H1 (cell line): ENCODE data around the gene PPARA. TPM values are rescaled to one million over a fixed set of nuclear protein-coding genes. Genes with fewer than 3 reads are reported as not detected.
A peak's percentile ranks its signal among the peaks of the same experiment; 100 is the strongest.

Experiments
- CTCF ChIA-PET: fragments of 300-600 bp; sonication (Branson Sonifier 250); formaldehyde crosslinking; loops from one replicate; lab custom pipeline; 2021; ENCODE audit not compliant: partially characterized antibody; lab: Charles Lee
- POLR2A ChIA-PET: fragments of 300-600 bp; sonication (Branson Sonifier 250); formaldehyde crosslinking; loops from one replicate; lab custom pipeline; 2021; ENCODE audit warnings: inconsistent platforms; ENCODE audit not compliant: partially characterized antibody; lab: Charles Lee
- DNase-seq, 2 experiments: peaks; one replicate each; pipeline versions ENCODE4 v3.0.0 to v3.0.0-alpha.2; 2010 to 2022; ENCODE audit warnings: low spot score in 2 of 2, low read depth in 1 of 2, mixed read lengths in 1 of 2
- FAIRE-seq: peaks from 2 replicates; lab custom pipeline; 2011; peaks lifted over from hg19 to GRCh38; lab: Jason Lieb, UNC
- H2AFZ ChIP-seq: 2 replicates; pipeline ENCODE4 v1.8.1; 2012; ENCODE audit warnings: low read length, inconsistent platforms
- H2AK5ac ChIP-seq: 2 replicates; pipeline ENCODE4 v1.6.1; 2013; ENCODE audit warnings: low read depth, low read length
- H2BK120ac ChIP-seq: replicated peaks from 2 replicates; pipeline ENCODE3; 2013; ENCODE audit warnings: low read depth, low read length, inconsistent platforms
- H2BK12ac ChIP-seq: 2 replicates; pipeline ENCODE4 v1.6.1; 2013; ENCODE audit warnings: low read depth, low read length
- H2BK15ac ChIP-seq: 2 replicates; pipeline ENCODE4 v1.6.1; 2013; ENCODE audit warnings: low read length
- H2BK20ac ChIP-seq: 2 replicates; pipeline ENCODE4 v1.6.1; 2013; ENCODE audit warnings: low read length
- H2BK5ac ChIP-seq: 2 replicates; pipeline ENCODE4 v1.6.1; 2013; ENCODE audit warnings: low read depth, low read length
- H3K14ac ChIP-seq: 2 replicates; pipeline ENCODE4 v1.6.1; 2013; ENCODE audit warnings: inconsistent platforms; ENCODE audit not compliant: insufficient read length
- H3K18ac ChIP-seq: 2 replicates; pipeline ENCODE4 v1.6.1; 2013; ENCODE audit warnings: low read length; ENCODE audit errors: extremely low read depth
- H3K23ac ChIP-seq: 2 replicates; pipeline ENCODE4 v1.6.1; 2013; ENCODE audit warnings: inconsistent platforms; ENCODE audit not compliant: insufficient read length
- H3K23me2 ChIP-seq: 2 replicates; pipeline ENCODE4 v1.6.1; 2013; ENCODE audit warnings: low read depth, low read length
- H3K27ac ChIP-seq: 2 replicates; pipeline ENCODE4 v1.6.1; 2011; ENCODE audit warnings: low read depth, low read length, inconsistent platforms
- H3K27me3 ChIP-seq, 4 experiments: replicated peaks in 1 of 4; 1 replicate in 1 of 4; 2 replicates in 3 of 4; pipeline versions ENCODE4 v1.6.1 to v1.8.1; 2011 to 2013; ENCODE audit warnings: low read length in 3 of 4, mild to moderate bottlenecking in 3 of 4, inconsistent platforms in 2 of 4, mixed read lengths in 2 of 4, moderate library complexity in 1 of 4; ENCODE audit not compliant: control insufficient read depth in 3 of 4, insufficient read depth in 3 of 4; ENCODE audit errors: extremely low read depth in 1 of 4
- H3K36me3 ChIP-seq, 4 experiments: 2 replicates each; pipeline versions ENCODE4 v1.6.1 to v1.8.1; 2011 to 2013; ENCODE audit warnings: mild to moderate bottlenecking in 4 of 4, low read length in 3 of 4, moderate library complexity in 2 of 4, control low read depth in 1 of 4, inconsistent platforms in 1 of 4; ENCODE audit not compliant: insufficient read depth in 4 of 4, control insufficient read depth in 2 of 4
- H3K4ac ChIP-seq: replicated peaks from 2 replicates; pipeline ENCODE3; 2013; ENCODE audit warnings: low read length, low read depth, mixed read lengths, inconsistent platforms; ENCODE audit not compliant: insufficient read length
- H3K4me1 ChIP-seq, 4 experiments: replicated peaks in 1 of 4; 1 replicate in 1 of 4; 2 replicates in 3 of 4; pipeline versions ENCODE4 v1.6.1 to v1.8.1; 2011 to 2013; ENCODE audit warnings: low read length in 3 of 4, inconsistent platforms in 2 of 4, mixed read lengths in 1 of 4; ENCODE audit not compliant: insufficient read depth in 4 of 4, control insufficient read depth in 3 of 4
- H3K4me2 ChIP-seq, 2 experiments: 2 replicates each; pipeline versions ENCODE4 v1.6.1 to v1.8.1; 2011 to 2013; ENCODE audit warnings: low read depth in 2 of 2, low read length in 2 of 2, control low read depth in 1 of 2, inconsistent platforms in 1 of 2, mild to moderate bottlenecking in 1 of 2; ENCODE audit not compliant: insufficient read depth in 1 of 2
- H3K4me3 ChIP-seq, 4 experiments: fragments of 200-600, 300-600 bp in 1 of 4; sonication (generic), shearing (Covaris generic), sonication (Bioruptor Twin) in 1 of 4; 2 replicates each; pipeline versions ENCODE4 v1.5.1 to v1.8.1; 2011 to 2016; ENCODE audit warnings: low read length in 4 of 4, low read depth in 3 of 4, control low read depth in 2 of 4, inconsistent platforms in 2 of 4, mild to moderate bottlenecking in 2 of 4, mixed read lengths in 1 of 4, moderate library complexity in 1 of 4; ENCODE audit not compliant: insufficient read depth in 2 of 4; ENCODE audit errors: extremely low read depth in 1 of 4
- H3K56ac ChIP-seq: replicated peaks from 2 replicates; pipeline ENCODE3; 2013; ENCODE audit warnings: low read depth, mild to moderate bottlenecking, mixed read lengths, low read length, inconsistent platforms; ENCODE audit not compliant: insufficient read length
- H3K79me1 ChIP-seq: 2 replicates; pipeline ENCODE4 v1.6.1; 2013; ENCODE audit warnings: low read depth, low read length, control low read depth
- H3K79me2 ChIP-seq, 2 experiments: 2 replicates each; pipeline versions ENCODE4 v1.6.1 to v1.8.1; 2012 to 2013; ENCODE audit warnings: low read length in 2 of 2, mild to moderate bottlenecking in 2 of 2, inconsistent platforms in 1 of 2; ENCODE audit not compliant: insufficient read depth in 2 of 2, control insufficient read depth in 1 of 2
- H3K9ac ChIP-seq, 4 experiments: replicated peaks in 1 of 4; 1 replicate in 1 of 4; 2 replicates in 3 of 4; pipeline versions ENCODE4 v1.6.1 to v1.8.1; 2011 to 2013; ENCODE audit warnings: low read depth in 3 of 4, low read length in 3 of 4, control low read depth in 2 of 4, mild to moderate bottlenecking in 2 of 4, moderate library complexity in 2 of 4, inconsistent platforms in 1 of 4; ENCODE audit errors: extremely low read depth in 1 of 4
- H3K9me3 ChIP-seq, 2 experiments: 2 replicates each; pipeline versions ENCODE4 v1.6.1 to v1.8.1; 2012 to 2013; ENCODE audit warnings: mild to moderate bottlenecking in 2 of 2, moderate library complexity in 2 of 2, control low read depth in 1 of 2, inconsistent platforms in 1 of 2, low read depth in 1 of 2, low read length in 1 of 2, mixed read lengths in 1 of 2; ENCODE audit not compliant: insufficient read depth in 2 of 2
- H4K20me1 ChIP-seq, 2 experiments: replicated peaks in 1 of 2; 2 replicates each; pipeline versions ENCODE3 to v1.8.1; 2011 to 2013; ENCODE audit warnings: inconsistent platforms in 2 of 2, low read length in 2 of 2, mild to moderate bottlenecking in 1 of 2; ENCODE audit not compliant: insufficient read depth in 2 of 2, control insufficient read depth in 1 of 2
- H4K5ac ChIP-seq: 2 replicates; pipeline ENCODE4 v1.6.1; 2013; ENCODE audit warnings: low read length, low read depth, mixed read lengths, inconsistent platforms; ENCODE audit not compliant: insufficient read length
- H4K8ac ChIP-seq: 2 replicates; pipeline ENCODE4 v1.8.0; 2013; ENCODE audit warnings: mild to moderate bottlenecking, moderate library complexity, low read length, inconsistent platforms; ENCODE audit not compliant: insufficient read depth; ENCODE audit errors: extremely low read depth
- H4K91ac ChIP-seq: replicated peaks from 2 replicates; pipeline ENCODE3; 2013; ENCODE audit warnings: low read length, mixed read lengths, inconsistent platforms; ENCODE audit not compliant: insufficient read length
- EP300 ChIP-seq, 2 experiments: IDR thresholded peaks; 1 replicate in 1 of 2; 2 replicates in 1 of 2; pipeline ENCODE4 v1.6.1; 2011 to 2012; ENCODE audit warnings: low read depth in 2 of 2, low read length in 2 of 2, mild to moderate bottlenecking in 2 of 2, borderline replicate concordance in 1 of 2, inconsistent platforms in 1 of 2, moderate library complexity in 1 of 2
- EZH2 ChIP-seq: fragments of 200-600 bp; sonication (generic); IDR thresholded peaks from 2 replicates; pipeline ENCODE4 v1.7.1; 2012; ENCODE audit warnings: low read depth, mild to moderate bottlenecking, moderate library complexity, low read length, inconsistent platforms; ENCODE audit not compliant: severe bottlenecking
- PHF8 ChIP-seq: fragments of 200-600 bp; sonication (generic); conservative IDR thresholded peaks from 2 replicates; pipeline ENCODE4 v1.7.1; 2012; ENCODE audit warnings: low read depth, mild to moderate bottlenecking, inconsistent platforms, low read length, moderate library complexity
- SUZ12 ChIP-seq: fragments of 200-600 bp; sonication (generic); IDR thresholded peaks from 2 replicates; pipeline ENCODE4 v1.6.1; 2012; ENCODE audit warnings: mild to moderate bottlenecking, inconsistent platforms, low read length, moderate library complexity, mixed read lengths
- WGBS, 2 experiments: shearing (Covaris generic) in 1 of 2; methylation state at CpG; one replicate each; pipeline versions ENCODE4 v1.1.6 to v1.1.7; 2013 to 2015; ENCODE audit warnings: low lambda C conversion rate in 2 of 2, mixed read lengths in 2 of 2, inconsistent platforms in 1 of 2, low coverage in 1 of 2, missing lambda C conversion rate in 1 of 2; ENCODE audit not compliant: insufficient replicate concordance in 2 of 2, insufficient coverage in 1 of 2, insufficient read length in 1 of 2; ENCODE audit errors: extremely low coverage in 1 of 2, missing lambda C conversion rate in 1 of 2; 5-methylcytosine and 5-hydroxymethylcytosine counted together
- polyA plus RNA-seq, 7 experiments: library from polyadenylated mRNA; depleted of rRNA in 3 of 7; stranded (reverse) in 5 of 7; unstranded in 2 of 7; fragments of >200 nt in 5 of 7; fragments of 200-250 nt in 2 of 7; gene quantifications; 1 replicate in 5 of 7; 2 replicates in 1 of 7; 4 replicates in 1 of 7; pipeline versions ENCODE4 v1.2.1 to v1.2.3, GENCODE V29; 2011 to 2013; ENCODE audit warnings: missing spikeins in 2 of 7, mixed read lengths in 2 of 7
- total RNA-seq: library from RNA; stranded (reverse); fragmentation: NEBNext Ultra II Directional; extraction: Animal tissue kit (Norgen Biotek cat#: 25700); gene quantifications from 2 replicates; pipeline ENCODE4 v1.2.1, GENCODE V29; 2021
- TF ChIP-seq, protein P1 (sequence below): IDR thresholded peaks from 2 replicates; pipeline ENCODE4 v1.6.1; 2012; ENCODE audit warnings: inconsistent platforms
- TF ChIP-seq, protein P2 (sequence below): IDR thresholded peaks from 2 replicates; pipeline ENCODE4 v1.6.1; 2012; ENCODE audit warnings: inconsistent platforms

PPARA gene
- total and polyA plus RNA-seq, 2 of the 8 experiments (the other 6 are each of a cell fraction or from before 2014, with no cell fraction given), result 3.1 to 8.2 TPM

DNA sequence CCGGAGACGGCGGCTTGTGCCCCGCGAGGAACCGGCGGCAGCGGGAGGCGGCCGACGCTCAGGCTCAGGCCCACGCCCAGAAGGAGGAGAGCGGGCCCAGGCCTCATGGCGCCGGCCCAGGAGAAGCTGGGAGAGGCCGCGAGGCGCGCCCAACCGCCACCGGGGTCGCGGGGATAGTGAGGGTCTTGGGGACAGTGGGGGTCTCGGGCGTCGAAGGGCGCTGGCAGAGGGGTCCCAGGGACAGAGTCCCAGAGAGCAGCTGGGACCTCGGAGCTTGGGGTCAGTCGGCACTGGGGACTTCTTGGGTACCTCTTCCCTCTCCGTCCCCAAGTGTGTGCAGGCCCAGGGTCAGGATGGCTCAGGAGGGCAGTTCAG is 112.9 kb downstream of the PPARA start, which contains the start of gene PKDREJ:
PKDREJ (minus strand) TSS at position 128 of the 375 bp plus-strand sequence; CDS start at position 107, 21 bp downstream.
- H2BK12ac ChIP-seq, result no peak within 1 kb of the TSS
- POLR2A ChIA-PET, result interaction anchor here (0.7 to 2.9 kb wide), 4 partner anchors 13 to 72 kb away, joined by 3 to 13 read pairs (median 4); partner anchors contain the start of gene CDPF1
- CTCF ChIA-PET, result interaction anchor here (0.9 to 2.0 kb wide), 11 partner anchors 12 to 131 kb away, joined by 3 to 8 read pairs (median 3); no protein-coding TSS in a partner anchor
- H4K20me1 ChIP-seq, result no peaks in the 10 kb centered on the region
- no peak within 1 kb of the TSS for H2AK5ac ChIP-seq
- peaks cover 2% of the 10 kb centered on the region; the same call in 1 of the 2 replicates for H3K23me2 ChIP-seq
- no peak within 1 kb of the TSS for H3K27ac ChIP-seq
- peak within 1 kb of the TSS; percentile 48; the same call in 1 of the 2 replicates for H2AFZ ChIP-seq
- no peak within 1 kb of the TSS for H3K14ac ChIP-seq
- WGBS, 2 experiments, result 48% methylated on average over 21 of the region's 30 CpGs; no CpG with 5 or more reads in 1 of the 2 experiments
- H3K18ac ChIP-seq, result no peak within 1 kb of the TSS; the same call in 1 of the 2 replicates
- H3K27me3 ChIP-seq, result peaks cover 18 to 52% (median 35%) of the 10 kb centered on the region in 4 experiments
- H3K9me3 ChIP-seq, result peaks cover 5 to 12% of the 10 kb centered on the region in 2 experiments; a peak in 3 of 4 replicates
- H3K9ac ChIP-seq, result no peak within 1 kb of the TSS
- TF ChIP-seq PHF8, result 0 out of 2 replicates have a peak, but pooled peaks have one; percentile 26
- no peak for TF ChIP-seq EP300 (IDR thresholded peaks at IDR 0.05; ENCODE audit: borderline replicate concordance in 1 of 2, low read depth in 2 of 2, low read length in 2 of 2)
- peak; percentile 48 for TF ChIP-seq EZH2
- peak; percentile 51; the same call in 1 of the 2 replicates for TF ChIP-seq SUZ12
- TF ChIP-seq, protein P1, sequence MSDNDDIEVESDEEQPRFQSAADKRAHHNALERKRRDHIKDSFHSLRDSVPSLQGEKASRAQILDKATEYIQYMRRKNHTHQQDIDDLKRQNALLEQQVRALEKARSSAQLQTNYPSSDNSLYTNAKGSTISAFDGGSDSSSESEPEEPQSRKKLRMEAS, result peak; percentile 62; the same call in 1 of the 2 replicates
- TF ChIP-seq, protein P2, sequence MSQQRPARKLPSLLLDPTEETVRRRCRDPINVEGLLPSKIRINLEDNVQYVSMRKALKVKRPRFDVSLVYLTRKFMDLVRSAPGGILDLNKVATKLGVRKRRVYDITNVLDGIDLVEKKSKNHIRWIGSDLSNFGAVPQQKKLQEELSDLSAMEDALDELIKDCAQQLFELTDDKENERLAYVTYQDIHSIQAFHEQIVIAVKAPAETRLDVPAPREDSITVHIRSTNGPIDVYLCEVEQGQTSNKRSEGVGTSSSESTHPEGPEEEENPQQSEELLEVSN, result peak; percentile 66; the same call in 1 of the 2 replicates
- TF ChIP-seq, all 59 proteins: peak for 5
- H4K91ac ChIP-seq, result no peak within 1 kb of the TSS
- H3K79me2 ChIP-seq, result no peaks in the 10 kb centered on the region
- no peak within 1 kb of the TSS for H3K4ac ChIP-seq
- H3K23ac ChIP-seq, result no peak within 1 kb of the TSS
- H2BK120ac ChIP-seq, result no peak within 1 kb of the TSS
- no peak within 1 kb of the TSS for H3K56ac ChIP-seq
- peak within 1 kb of the TSS; percentile 20 for H4K8ac ChIP-seq
- H2BK20ac ChIP-seq, result no peak within 1 kb of the TSS
- H3K4me1 ChIP-seq, result no peaks in the 10 kb centered on the region; a peak in 1 of 7 replicates
- no peaks in the 10 kb centered on the region; the same call in 1 of the 2 replicates for H3K79me1 ChIP-seq
- no peak within 1 kb of the TSS for H2BK15ac ChIP-seq
- no peaks in the 10 kb centered on the region for H3K36me3 ChIP-seq
- peak in 1 of 2 experiments; percentile 68 for DNase-seq
- H4K5ac ChIP-seq, result no peak within 1 kb of the TSS
- peak within 1 kb of the TSS; percentile 50 to 68 for H3K4me2 ChIP-seq
- peak within 1 kb of the TSS; percentile 18 to 52 (median 19); a peak in 6 of 8 replicates for H3K4me3 ChIP-seq
- H2BK5ac ChIP-seq, result no peak within 1 kb of the TSS
- FAIRE-seq, result no peak
